GM18511 (cell line): ENCODE results near the gene EFNB2.

Experiments
- ATAC-seq: cut with Tn5 transposase; IDR thresholded peaks from one replicate; pipeline ENCODE4 v1.9.1; 2021; ENCODE audit warnings: mild to moderate bottlenecking, moderate library complexity; ENCODE audit not compliant: unreplicated experiment

EFNB2 gene

GRCh38 chr13:106526738-106527444 is 8.6 kb downstream of the EFNB2 start:
- no peak for ATAC-seq

GRCh38 chr13:106525865-106526264 is 9.6 kb downstream of the EFNB2 start:
- no peak for ATAC-seq

DNA sequence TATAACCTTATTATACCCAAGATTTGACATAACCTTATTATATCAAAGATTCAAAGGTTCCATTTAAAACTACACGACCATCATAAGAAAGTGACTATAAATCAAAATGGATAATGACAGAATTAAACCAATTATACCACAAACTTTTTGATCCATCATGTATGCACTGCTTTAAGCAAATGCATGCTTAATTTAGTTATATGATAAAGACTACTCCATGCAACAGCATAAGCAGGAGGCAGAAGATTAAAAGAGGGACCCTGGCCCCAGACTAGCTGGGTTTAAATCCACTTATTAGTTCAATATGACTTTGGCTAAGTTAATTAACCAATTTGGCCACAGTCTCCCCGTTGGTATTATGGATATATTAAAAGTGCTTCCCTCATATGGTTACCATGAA is 11.4 kb downstream of the EFNB2 start:
- ATAC-seq = no peak

DNA sequence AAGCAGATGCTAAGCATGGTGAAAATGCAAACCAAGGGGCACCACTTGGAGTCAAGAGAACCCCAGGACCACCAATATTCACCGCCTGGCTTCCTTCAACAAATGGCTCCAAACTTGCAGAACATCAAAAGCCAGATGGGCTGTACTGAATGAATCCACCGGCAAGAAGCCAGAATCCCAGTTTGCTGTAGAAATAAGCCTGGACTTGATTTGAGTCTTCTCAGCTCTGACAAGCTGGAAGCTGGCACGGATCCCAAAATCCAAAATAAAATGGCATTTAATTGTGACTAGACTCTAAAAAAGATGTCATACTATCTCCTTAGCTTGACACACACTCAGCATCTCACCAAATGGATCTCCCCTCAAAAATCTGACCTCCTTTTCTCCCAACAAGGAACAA is 11.9 kb downstream of the EFNB2 start:
- no peak for ATAC-seq

DNA sequence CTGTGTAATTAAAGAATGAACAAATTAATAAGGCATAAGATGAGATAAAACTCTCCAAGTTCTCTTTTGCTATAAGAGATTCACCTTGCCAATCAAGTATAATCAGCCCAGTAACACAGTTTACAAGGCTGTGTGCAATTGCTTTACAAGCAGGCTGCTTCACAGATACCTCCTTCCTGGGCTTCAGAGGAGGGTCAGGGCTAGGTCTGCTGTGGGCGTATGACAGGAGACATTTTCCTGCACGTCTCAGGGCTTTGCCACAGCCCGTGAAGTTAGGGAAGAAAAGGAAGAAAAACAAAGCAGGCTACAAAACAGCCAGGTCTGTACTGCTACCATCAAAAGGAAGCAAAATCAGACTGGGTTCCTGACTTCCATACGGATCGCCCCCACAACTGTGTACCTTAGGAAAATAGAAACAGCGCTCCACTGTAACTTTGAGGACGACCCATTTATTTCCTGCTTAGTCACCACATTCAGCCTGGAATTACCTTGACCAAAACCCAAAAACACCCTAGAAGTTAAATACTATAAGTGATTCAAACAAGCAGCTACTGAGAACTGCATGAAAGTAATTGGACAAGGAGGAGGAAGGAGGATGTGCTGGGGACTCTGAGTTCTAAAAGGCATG is 12.4 kb downstream of the EFNB2 start:
- no peak for ATAC-seq

DNA sequence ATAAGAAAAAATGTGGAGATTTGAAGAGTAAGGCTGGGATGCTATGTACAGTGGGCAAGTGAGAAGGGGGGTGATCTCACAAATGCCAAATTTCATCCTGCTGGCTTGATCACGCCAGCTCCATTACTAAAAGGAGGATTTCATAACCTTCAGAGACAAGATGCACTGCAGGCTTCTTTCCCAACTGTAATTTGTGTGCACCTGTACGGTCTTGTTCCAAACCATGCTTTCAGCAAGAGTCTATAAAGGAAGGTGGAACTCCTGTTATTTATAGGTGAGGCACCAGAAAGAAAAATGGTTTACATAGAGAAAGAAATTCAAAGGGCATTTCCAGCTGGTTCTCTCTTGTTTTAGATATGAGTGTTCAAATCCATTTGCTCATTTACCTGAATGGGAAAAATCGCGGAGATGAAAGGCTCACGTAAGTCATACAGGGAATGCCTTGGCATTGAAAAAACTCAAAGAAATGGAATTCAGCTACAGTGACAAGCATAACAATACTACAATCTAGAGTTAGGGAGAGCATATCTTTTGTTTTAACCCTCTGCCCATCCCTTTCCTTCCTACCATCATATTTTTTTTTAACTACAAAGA is 13.3 kb downstream of the EFNB2 start:
- ATAC-seq = no peak

DNA sequence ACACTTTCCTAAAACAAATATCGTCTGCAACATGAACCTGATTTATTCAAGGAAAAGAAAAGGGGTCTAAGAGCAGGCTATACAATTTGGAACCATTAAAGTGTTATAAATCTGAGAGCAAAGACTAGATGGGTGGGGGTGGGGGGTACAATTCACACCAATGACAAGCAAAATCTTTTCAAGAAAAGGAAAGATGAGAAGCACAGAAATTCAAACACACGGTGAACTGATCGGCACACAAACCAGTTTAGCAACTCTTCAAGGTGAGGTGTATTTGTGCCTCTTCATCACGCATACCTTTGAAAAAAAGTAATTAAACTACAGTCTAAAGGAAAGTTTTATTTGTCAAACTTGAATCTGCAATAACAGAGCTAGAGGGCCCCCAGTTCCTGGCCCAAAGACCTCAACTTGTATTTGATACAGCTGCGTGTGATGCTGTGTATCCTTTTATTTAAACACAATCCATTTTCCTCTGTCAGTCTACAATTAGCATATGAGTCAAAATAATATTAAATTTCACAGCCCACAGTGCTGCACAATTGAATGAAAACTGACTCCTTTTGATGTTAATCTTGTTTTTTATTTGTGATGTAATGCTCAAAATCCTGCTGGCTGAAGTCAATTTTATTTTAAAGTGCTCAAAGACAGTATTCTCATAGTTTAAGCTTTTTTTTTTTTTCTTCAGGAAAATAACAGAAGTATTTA is 14.2 kb downstream of the EFNB2 start:
- ATAC-seq = no peak

- no peak for ATAC-seq
These were observed 15.0 kb downstream of the EFNB2 start for GRCh38 chr13:106520251-106521054.

GRCh38 chr13:106518512-106518911 is 16.9 kb downstream of the EFNB2 start:
- no peak for ATAC-seq

DNA sequence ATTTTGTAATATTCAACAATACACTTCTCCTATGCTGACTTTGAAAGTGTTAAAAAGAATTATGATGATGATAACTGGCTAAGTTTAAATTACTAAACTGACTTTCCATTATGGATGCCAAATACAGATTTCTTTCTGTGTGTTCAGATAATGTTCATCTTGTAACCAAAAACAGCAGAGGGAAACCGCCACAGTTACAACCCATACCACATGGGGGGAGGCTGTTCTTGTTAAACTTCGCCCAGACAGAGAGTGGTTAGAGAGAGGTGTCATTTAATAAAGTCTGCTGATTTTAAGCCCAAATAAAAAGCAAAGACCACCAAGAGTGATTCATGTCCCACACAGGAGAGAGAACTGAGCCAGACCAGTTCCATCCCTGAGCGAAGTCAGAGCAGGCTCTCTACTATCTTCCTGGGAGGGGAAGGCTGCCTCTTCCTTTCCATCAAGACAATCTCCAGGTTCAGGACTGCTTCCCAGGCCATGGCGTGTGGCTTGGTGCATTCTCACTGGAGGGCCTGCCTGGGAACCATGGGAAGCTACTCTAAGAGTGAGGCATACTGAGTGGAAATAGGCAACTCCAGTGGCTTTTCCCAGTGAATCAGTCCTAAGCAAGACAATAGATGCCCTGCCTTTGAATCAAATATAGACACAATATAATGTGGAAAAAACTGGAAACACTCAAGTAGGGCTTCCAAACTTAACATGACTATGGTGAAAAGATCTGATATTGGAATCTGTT is 18.2 kb downstream of the EFNB2 start:
- ATAC-seq = no peak

DNA sequence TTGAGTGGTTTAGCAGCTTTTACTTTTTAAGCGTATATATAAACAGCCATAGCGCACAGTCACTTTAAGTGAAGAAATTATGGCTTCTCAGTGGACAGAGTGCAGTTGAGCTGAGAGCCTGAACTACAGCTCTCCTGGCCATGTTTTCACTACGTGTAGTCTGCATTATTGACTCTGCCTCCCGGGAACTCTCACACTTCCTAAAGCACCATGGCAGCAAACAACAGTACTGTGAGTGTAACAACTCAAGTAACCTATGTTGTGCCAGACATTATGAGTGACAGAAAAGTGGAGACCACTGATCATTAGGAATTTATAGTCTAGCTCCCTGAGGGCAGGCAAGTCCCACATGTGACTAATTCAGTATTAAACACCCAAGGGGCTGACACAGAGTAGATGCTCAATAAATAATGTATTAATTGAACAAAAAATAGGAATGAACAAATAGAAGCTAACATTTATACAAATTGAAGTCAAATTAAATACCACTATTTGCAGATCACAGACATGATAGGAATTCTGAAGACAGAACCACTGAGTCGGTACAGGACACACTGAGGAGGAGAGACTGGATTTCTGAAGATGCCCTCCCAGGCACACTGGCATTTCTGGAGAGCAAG is 19.7 kb downstream of the EFNB2 start:
- no peak for ATAC-seq

DNA sequence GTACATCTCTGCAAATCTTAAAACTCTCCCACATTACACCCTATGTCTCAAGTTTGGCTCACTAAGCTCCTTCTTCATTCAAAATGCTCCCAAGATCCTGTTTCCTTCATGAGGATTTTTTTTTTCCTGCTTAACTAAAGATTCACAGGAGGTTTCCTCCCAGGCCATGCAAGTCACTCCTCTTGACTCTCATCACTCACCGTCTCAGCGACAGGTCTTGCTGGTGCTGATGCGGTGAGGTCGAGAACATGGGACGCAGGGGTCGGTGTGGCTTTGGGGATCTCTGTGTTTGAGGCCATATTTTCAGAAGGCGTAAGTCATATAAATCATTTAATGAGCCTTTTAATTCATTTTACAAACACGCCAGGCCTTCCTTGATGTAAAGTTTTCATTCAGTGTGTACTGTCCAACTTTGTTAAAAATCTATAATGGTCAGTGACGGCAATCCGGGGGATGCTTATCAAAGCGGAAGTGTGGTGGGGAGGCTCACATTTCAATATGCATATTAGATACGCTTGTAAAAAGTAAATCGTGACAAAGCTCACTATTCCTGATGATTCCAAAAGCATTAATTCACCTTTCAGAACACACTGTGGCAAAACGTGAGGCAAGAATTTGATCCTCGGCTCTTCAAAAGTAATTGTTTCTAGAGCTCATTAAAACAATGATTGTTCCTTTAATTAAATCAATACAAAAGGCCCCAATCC is 20.4 kb downstream of the EFNB2 start:
- ATAC-seq = no peak

DNA sequence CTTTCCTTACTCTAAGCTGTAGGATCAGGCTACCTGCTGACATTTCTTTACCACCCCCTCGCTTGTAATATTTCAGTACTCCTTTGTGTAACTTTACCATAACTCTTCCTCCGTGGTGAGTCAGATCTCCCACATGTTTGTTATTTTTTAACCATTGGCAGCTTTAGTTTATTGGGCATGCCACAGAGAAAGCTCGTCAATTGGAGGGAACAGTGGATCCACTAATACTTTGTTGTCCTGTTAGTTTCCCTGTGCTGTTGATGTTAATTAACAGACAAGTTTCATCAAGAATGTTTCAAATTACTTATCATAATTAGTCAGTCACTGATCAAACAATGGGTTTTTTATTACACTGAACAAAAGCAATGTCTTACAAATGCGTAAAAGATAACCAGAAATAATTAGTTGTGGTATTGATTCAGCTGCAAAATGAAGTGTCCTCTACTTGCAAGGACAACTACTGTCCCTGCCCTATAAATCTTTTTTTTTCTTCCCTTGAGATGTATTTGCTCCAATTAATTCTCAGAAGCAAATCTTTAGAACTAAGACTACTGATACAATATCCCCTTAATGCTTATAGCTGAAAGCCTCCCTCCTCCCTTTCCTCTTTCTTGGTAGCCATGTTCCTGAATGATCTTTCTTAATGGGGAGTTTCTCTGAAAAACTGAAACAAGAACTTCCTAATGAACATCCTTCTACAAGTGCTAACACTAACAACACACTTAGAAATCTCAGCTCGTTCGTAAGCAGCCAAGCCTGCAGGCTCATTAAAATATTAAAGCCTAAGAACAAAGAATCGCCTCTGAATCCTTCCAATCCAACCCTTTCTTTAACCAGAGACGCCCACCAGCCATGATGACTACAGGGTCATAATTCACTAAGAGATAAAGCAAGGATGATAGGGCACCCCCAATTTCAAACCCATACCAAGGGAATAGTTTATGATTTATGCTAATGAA is 22.2 kb downstream of the EFNB2 start:
- no peak for ATAC-seq

DNA sequence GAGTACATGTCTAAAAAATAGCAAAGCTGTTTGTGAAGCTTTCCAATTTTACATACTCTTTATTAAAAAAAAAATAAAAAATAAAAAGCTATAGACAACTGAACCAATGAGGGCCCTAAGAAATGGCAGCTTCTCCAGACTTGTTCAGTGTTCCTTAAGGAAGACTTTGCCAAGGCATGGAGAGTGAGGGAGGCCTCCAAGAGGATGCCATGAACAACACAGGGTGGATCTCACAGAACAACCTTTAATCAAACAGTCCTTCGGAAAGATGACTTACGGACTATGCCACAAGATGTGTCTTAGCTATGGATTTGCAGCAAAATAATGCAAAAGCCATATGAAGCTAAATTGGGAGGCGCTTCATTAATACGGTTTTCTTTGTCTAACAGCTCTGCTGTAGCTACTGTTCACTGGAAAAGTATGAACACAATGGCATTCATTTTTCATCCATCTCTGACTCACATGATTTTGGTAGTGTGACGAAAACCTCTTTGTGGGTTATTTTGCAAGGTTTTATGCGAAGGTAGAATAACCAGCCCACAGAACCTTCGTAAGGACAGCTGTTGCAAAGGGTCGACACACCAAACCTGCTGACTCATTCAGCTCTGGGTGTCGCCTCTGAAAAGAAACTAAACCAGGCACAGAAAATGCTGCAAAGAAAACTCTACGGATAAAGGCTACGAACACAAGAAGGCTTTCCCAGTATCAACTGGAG is 27.7 kb downstream of the EFNB2 start:
- ATAC-seq = peak; percentile 77

GRCh38 chr13:106506286-106506685 is 29.2 kb downstream of the EFNB2 start:
- no peak for ATAC-seq

DNA sequence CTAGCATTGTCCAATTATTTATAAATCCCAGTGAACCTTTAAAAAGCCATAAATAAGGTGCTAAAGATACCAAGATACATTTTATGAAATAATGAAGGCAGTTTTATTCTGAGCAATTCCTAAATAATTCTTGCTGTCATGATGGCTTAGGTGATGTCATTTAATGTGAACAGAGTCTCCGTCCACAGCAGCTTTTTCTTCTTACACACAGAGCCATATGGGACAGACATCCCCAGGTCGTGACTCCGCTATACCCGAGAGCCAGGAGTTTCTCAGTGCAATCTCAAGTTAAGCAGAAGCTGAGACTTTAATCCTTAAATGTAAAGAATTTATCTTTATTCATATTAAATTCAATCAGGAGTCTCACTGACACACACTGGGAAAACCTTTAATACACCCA is 29.7 kb downstream of the EFNB2 start:
- ATAC-seq = no peak

- ATAC-seq = no peak
These were observed 30.2 kb downstream of the EFNB2 start for GRCh38 chr13:106505295-106505694.
